GM12864 (cell line): Measurements from ENCODE around the gene SDC1.
"Not testable (repeated sequence)": the region's sequence is repeated elsewhere in the genome, so short reads cannot be mapped to it uniquely, and the experiment has no call there.

Source experiments
- DNase-seq: peaks from one replicate; pipeline ENCODE4 v3.0.0-alpha.2; 2011; ENCODE audit warnings: low read depth
- H3K4me3 ChIP-seq: 2 replicates; pipeline ENCODE4 v1.5.1; 2011; ENCODE audit warnings: mild to moderate bottlenecking, low read depth, low read length, control low read depth
- TF ChIP-seq, protein P1 (sequence below): IDR thresholded peaks from 2 replicates; pipeline ENCODE4 v1.5.1; 2011; ENCODE audit warnings: low read depth, mild to moderate bottlenecking, moderate library complexity, low read length, control low read depth, inconsistent platforms; ENCODE audit errors: missing control alignments

Gene SDC1

DNA sequence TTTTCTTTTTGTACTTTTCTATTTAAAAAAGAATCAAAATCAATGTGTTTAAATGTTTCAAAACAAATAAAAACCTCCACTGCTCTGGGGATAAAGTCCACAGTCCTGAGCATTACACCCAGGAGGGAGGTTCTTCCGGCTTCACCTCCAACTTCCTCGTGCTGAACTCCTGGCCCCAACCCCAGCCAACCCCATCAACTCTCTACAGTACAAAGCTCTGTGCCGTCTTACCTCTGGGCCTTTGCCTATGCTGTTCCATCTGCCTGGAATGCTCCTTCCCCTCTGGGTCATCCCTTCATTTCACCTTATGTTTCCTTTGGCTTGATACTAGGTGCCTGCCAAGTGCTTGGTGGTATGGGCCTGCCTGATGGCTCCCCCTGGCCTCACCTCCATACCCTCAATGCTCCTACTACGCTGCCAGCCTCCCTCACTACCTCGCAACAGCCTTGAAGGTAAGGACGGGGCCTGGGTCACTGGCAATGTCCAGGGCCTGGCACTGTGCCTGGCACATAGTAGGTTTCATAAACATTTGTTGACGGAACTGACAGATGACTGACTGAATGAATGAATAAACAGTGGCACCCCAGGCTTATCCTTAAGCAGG, 28.8 kb downstream of the SDC1 start:
- TF ChIP-seq, protein P1, sequence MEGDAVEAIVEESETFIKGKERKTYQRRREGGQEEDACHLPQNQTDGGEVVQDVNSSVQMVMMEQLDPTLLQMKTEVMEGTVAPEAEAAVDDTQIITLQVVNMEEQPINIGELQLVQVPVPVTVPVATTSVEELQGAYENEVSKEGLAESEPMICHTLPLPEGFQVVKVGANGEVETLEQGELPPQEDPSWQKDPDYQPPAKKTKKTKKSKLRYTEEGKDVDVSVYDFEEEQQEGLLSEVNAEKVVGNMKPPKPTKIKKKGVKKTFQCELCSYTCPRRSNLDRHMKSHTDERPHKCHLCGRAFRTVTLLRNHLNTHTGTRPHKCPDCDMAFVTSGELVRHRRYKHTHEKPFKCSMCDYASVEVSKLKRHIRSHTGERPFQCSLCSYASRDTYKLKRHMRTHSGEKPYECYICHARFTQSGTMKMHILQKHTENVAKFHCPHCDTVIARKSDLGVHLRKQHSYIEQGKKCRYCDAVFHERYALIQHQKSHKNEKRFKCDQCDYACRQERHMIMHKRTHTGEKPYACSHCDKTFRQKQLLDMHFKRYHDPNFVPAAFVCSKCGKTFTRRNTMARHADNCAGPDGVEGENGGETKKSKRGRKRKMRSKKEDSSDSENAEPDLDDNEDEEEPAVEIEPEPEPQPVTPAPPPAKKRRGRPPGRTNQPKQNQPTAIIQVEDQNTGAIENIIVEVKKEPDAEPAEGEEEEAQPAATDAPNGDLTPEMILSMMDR: no peak
- H3K4me3 ChIP-seq: no peak overlapping the region
- no peak for DNase-seq

DNA sequence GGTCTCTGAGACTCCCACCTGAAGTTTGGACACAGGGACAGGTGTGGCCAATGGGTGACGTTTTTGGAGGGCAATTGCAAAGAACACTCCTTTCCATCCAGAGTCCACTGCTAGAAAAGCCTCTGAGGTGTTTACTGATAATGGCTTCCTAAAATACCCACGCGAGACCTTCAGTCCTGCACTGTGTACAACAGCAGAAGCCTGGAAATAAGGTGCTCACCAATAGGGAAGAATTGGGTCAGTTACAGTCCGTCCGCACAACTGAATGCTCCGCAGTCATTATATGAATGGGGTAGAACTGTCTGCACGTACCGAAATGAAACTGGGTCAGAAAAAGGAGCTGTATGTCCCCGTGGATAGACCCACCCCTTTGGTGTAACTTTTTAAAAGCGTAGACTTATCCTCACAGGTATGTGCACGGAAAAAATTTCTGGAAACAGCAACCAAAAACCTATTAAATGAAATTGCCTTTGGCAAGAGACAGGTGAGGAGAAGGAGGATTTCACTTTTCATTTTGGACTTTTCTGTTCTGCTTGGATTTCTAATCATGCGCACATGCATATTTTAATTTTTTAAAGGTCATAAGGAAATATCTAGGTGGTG, 29.4 kb downstream of the SDC1 start:
- no peak for DNase-seq
- H3K4me3 ChIP-seq: no peak overlapping the region
- TF ChIP-seq, protein P1: no peak

DNA sequence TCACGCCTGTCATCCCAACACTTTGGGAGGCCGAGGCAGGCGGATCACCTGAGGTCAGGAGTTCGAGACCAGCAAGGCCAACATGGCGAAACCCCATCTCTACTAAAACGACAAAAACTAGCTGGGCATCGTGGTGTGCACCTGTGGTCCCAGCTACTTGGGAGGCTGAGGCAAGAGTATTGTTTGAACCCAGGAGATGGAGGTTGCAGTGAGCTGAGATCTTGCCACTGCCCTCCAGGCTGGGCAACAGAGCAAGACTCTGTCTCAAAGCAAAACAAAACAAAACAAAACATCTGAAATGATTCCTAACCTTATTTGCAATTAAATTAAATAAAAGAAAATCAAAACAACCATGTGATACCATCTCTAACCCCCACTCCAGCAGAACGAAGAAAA, 29.9 kb downstream of the SDC1 start:
- H3K4me3 ChIP-seq, DNase-seq: not testable (repeated sequence)

DNA sequence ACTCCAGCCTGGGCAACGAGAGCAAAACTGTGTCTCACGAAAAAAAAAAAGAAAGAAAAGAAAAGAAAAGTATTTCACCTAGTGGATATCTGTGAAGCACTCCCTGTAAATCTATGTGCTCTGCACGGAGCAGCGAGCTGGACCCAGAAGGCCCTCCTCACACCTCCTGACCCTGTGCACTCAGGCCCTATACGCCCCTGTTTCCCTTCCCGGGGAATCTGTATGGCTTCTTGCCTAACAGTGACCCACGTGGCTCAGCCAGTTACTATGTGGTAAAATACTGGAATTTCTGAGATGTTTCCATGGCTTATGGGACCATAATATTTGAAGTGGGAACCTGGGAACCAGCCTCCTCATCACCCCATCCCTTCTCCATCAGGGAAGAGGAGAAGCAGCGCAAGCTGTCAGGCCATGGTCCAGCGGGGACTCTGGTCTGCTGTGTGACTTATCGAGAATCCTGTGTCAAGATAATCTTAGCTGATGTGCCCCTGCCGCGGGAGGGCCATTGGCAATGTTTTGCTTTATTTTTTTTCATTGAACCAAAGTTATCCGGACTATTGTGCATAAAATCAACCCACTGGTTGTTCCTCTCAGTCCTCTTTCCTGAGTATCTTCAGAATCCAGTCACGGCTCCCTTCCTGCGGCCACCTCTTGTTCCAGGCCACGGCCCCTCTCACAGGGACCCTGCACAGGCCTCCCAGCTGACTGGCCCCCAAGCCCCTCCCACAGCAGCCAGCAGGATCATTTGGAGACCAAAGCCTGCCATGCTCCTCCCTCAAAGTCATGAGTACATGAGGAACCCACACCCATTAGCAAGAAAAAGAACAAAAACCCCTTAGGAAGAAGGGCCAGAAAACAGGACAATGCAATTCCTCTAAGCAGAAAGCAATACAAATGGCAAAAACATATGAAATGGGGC, 30.6 kb downstream of the SDC1 start:
- DNase-seq: no peak
- TF ChIP-seq, protein P1: no peak
- no peak overlapping the region for H3K4me3 ChIP-seq

DNA sequence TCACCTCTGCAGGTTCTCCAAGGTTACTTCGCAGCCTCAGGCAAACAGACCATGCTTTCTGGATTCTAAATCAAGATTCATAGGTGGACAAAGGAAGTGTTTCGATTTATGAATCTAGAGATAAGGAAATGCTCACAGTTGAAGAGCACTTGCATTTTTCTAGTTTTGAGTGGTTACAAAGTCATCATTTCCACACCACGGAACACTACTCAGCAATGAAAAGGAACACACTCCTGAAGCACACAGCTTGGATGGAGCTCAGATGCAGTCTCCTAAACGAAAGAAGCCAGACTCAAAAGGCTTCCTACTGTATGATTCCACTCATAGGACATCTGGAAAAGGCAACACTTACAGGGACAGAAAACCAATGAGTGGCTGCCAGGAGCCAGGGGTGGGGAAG, 31.7 kb downstream of the SDC1 start:
- TF ChIP-seq, protein P1: no peak
- no peak for DNase-seq
- no peak overlapping the region for H3K4me3 ChIP-seq

DNA sequence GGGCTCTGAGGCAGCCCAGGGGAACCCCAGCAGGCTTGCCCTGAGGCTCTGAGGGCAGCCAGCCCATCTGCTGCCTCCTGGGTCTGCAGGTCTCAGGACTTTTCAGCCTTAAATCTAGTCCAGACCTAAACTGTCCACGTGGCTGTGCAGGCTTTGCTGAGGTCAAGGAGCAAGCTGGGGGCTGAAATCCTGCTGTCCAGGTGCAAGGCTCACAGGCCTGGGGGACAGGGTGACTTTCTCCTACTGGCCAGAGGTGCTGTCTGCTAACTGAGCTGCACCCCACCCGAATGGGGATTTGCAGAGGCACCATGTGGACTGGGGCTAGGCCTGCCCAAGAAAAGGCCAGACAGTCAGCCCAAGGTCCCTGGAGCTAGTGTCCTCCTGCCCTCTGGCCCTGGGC, 32.1 kb downstream of the SDC1 start:
- DNase-seq: no peak

More for the DNA sequence above, 32.1 kb downstream of the SDC1 start:
- TF ChIP-seq, protein P1: no peak
- H3K4me3 ChIP-seq: no peak overlapping the region
